Mesothelial cell of epicardium (in vitro differentiated cells): ENCODE measurements around the gene RFNG. TPM values are rescaled to one million over a fixed set of nuclear protein-coding genes. Genes with fewer than 3 reads are reported as not detected.

Experiments
- DNase-seq, 2 experiments: peaks; one replicate each; pipeline ENCODE4 v3.0.0; 2021; ENCODE audit warnings: low spot score in 2 of 2; ENCODE audit not compliant: unreplicated experiment in 2 of 2
- H3K27ac Mint-ChIP-seq: 2 replicates; pipeline ENCODE4 v1.8.0; 2021; ENCODE audit warnings: mixed read lengths
- H3K27me3 Mint-ChIP-seq: 2 replicates; pipeline ENCODE4 v1.8.0; 2021; ENCODE audit warnings: low read depth, mixed read lengths
- H3K36me3 Mint-ChIP-seq: 2 replicates; pipeline ENCODE4 v1.8.0; 2021; ENCODE audit warnings: mixed read lengths
- H3K4me1 Mint-ChIP-seq: 2 replicates; pipeline ENCODE4 v1.8.0; 2021; ENCODE audit warnings: mixed read lengths
- H3K4me3 Mint-ChIP-seq: 2 replicates; pipeline ENCODE4 v1.8.0; 2021; ENCODE audit warnings: mild to moderate bottlenecking, moderate library complexity, mixed read lengths
- H3K9me3 Mint-ChIP-seq: 2 replicates; pipeline ENCODE4 v1.8.0; 2021; ENCODE audit warnings: mixed read lengths
- CTCF ChIP-seq: fragments of 200-600 bp; sonication (generic); IDR thresholded peaks from one replicate; pipeline ENCODE4 v1.5.0; 2021; ENCODE audit warnings: antibody characterized with exemption; ENCODE audit not compliant: unreplicated experiment
- total RNA-seq: library from RNA; stranded (reverse); gene quantifications from 3 replicates; pipeline ENCODE4 v1.2.1, GENCODE V29; 2021

The RFNG gene
- total RNA-seq, 1 donor from 2014 or later, result 57.3 TPM

- no peak for TF ChIP-seq CTCF
- DNase-seq, result no peak
- no peaks in the 10 kb centered on the region for H3K9me3 Mint-ChIP-seq
- H3K27ac Mint-ChIP-seq, result no peak overlapping the region
- H3K4me1 Mint-ChIP-seq, result peaks cover 12% of the 10 kb centered on the region
- no peak overlapping the region for H3K4me3 Mint-ChIP-seq
- no peaks in the 10 kb centered on the region for H3K36me3 Mint-ChIP-seq
- H3K27me3 Mint-ChIP-seq, result no peaks in the 10 kb centered on the region
These were observed 40.8 kb downstream of the RFNG start for GRCh38 chr17:82010575-82011525.

DNA sequence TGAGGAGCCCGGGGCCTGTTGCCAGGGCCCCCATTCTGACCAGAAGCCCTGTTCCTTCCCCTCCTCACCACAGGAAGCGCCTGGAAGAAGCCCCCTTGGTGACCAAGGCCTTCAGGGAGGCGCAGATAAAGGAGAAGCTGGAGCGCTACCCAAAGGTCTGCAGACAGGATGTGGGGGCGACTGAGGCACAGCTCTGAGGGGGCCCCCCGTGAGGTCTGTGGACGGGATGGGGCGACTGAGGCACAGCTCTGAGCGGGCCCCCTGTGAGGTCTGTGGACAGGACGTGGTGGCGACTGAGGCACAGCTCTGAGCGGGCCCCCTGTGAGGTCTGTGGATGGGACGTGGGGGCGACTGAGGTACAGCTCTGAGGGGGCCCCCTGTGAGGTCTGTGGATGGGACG, 42.2 kb downstream of the RFNG start:
- Mint-ChIP-seq H3K27me3 (no peaks in the 10 kb centered on the region), H3K9me3 (no peaks in the 10 kb centered on the region), H3K27ac (no peak overlapping the region), H3K4me1 (peaks cover 12% of the 10 kb centered on the region), H3K4me3 (no peak overlapping the region), H3K36me3 (no peaks in the 10 kb centered on the region)
- TF ChIP-seq CTCF, result no peak
- DNase-seq, result no peak

GRCh38 chr17:82008941-82009405, 42.6 kb downstream of the RFNG start:
- no peaks in the 10 kb centered on the region for H3K27me3 Mint-ChIP-seq

GRCh38 chr17:82008258-82008940, 43.2 kb downstream of the RFNG start:
- Mint-ChIP-seq H3K27me3 (no peaks in the 10 kb centered on the region), H3K36me3 (no peaks in the 10 kb centered on the region), H3K4me3 (no peak overlapping the region), H3K9me3 (no peaks in the 10 kb centered on the region), H3K4me1 (peaks cover 18% of the 10 kb centered on the region), H3K27ac (no peak overlapping the region)
- no peak for TF ChIP-seq CTCF
- no peak for DNase-seq

More at GRCh38 chr17:82008941-82009405, 42.6 kb downstream of the RFNG start:
- Mint-ChIP-seq H3K27ac (no peak overlapping the region), H3K9me3 (no peaks in the 10 kb centered on the region), H3K4me3 (no peak overlapping the region), H3K36me3 (no peaks in the 10 kb centered on the region), H3K4me1 (peaks cover 13% of the 10 kb centered on the region)
- TF ChIP-seq CTCF, result no peak
- no peak for DNase-seq

GRCh38 chr17:82007495-82008257, 43.9 kb downstream of the RFNG start:
- Mint-ChIP-seq H3K27ac (no peak overlapping the region), H3K4me3 (no peak overlapping the region), H3K27me3 (no peaks in the 10 kb centered on the region), H3K4me1 (peaks cover 21% of the 10 kb centered on the region), H3K9me3 (no peaks in the 10 kb centered on the region), H3K36me3 (no peaks in the 10 kb centered on the region)
- DNase-seq, result no peak
- no peak for TF ChIP-seq CTCF
